ENCODE data around the gene BMPR1A.

The BMPR1A gene

DNA sequence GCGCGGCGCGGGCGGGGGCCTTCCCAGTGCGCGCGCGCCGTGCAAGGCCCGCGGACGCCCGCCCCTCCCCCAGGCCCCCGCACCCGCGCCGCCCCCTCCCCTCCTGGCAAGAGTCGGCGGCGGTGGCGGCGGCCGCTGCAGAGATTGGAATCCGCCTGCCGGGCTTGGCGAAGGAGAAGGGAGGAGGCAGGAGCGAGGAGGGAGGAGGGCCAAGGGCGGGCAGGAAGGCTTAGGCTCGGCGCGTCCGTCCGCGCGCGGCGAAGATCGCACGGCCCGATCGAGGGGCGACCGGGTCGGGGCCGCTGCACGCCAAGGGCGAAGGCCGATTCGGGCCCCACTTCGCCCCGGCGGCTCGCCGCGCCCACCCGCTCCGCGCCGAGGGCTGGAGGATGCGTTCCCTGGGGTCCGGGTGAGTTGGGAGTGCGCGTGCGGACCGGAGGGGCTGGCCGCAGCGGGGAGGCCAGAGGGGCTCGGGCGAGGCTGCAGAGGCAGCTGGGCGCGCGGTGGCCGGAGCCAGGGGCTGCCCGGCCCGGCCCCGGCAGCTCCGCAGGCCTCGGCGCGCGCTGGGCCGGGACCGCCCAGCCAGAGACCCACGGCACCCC is at the start of gene BMPR1A:
TSS of gene BMPR1A (plus strand) at position 109 of the 602 bp plus-strand sequence. CDS start 119,400 bp downstream, outside the sequence.
- no peaks in the 10 kb centered on the region for H3K9me3 Mint-ChIP-seq
- no peak for DNase-seq

DNA sequence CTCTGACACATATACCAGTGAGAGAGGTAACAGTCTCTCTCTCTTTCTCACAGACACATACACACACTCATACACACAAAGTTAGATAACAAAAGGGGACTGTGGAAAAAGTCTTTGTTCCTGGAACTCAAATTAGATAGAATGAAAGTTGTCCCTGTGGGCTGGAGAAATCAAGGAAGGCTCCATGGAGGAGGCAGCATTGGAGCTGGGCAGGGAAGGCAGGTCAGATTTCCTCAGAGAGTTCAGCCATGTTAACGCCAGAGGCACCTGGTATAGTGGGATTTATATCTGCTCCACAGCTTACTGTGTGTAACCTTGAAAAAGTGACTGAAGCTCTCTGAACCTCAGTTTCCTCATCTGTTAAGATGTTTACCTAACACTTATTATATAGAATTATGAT is 49.4 kb upstream of the BMPR1A start:
- Mint-ChIP-seq H3K27me3 (no peaks in the 10 kb centered on the region), H3K4me1 (ENCODE audit: low read depth) (peaks cover 13% of the 10 kb centered on the region), H3K4me3 (no peak overlapping the region), H3K9me3 (no peaks in the 10 kb centered on the region), H3K36me3 (ENCODE audit: low read depth) (no peaks in the 10 kb centered on the region), H3K27ac (no peak overlapping the region)
- DNase-seq: no peak

More for the DNA sequence above, at the start of gene BMPR1A:
- H3K4me1 Mint-ChIP-seq (ENCODE audit: low read depth): peaks cover 30% of the 10 kb centered on the region
- H3K36me3 Mint-ChIP-seq (ENCODE audit: low read depth): peaks cover 3% of the 10 kb centered on the region
- peaks cover 27% of the 10 kb centered on the region for H3K27me3 Mint-ChIP-seq
- peak within 1 kb of the TSS; percentile 83 for H3K4me3 Mint-ChIP-seq
- H3K27ac Mint-ChIP-seq: peak within 1 kb of the TSS; percentile 80

DNA sequence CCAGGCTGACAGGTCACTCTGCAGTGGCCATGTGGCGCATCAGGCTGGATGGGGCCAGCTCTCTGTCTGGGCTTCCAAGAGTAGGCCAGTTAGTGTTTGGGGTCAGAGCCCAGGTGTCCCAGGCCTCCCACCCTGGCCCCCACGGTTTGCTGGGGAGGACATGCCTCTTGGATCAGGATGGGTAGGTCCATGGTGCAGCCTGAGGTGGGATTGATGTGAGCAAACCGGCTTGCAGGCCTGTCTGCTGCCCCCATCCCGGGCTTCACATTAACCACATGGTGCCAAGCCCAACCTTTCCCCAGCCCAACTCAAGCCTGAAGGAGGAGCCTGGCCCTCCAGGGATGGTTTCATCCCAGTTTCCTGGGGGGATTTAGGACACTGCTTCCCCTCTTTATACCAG is 48.9 kb upstream of the BMPR1A start:
- Mint-ChIP-seq H3K9me3 (no peaks in the 10 kb centered on the region), H3K4me3 (no peak overlapping the region), H3K27ac (no peak overlapping the region), H3K4me1 (ENCODE audit: low read depth) (peaks cover 17% of the 10 kb centered on the region), H3K36me3 (ENCODE audit: low read depth) (no peaks in the 10 kb centered on the region), H3K27me3 (no peaks in the 10 kb centered on the region)
- no peak for DNase-seq

DNA sequence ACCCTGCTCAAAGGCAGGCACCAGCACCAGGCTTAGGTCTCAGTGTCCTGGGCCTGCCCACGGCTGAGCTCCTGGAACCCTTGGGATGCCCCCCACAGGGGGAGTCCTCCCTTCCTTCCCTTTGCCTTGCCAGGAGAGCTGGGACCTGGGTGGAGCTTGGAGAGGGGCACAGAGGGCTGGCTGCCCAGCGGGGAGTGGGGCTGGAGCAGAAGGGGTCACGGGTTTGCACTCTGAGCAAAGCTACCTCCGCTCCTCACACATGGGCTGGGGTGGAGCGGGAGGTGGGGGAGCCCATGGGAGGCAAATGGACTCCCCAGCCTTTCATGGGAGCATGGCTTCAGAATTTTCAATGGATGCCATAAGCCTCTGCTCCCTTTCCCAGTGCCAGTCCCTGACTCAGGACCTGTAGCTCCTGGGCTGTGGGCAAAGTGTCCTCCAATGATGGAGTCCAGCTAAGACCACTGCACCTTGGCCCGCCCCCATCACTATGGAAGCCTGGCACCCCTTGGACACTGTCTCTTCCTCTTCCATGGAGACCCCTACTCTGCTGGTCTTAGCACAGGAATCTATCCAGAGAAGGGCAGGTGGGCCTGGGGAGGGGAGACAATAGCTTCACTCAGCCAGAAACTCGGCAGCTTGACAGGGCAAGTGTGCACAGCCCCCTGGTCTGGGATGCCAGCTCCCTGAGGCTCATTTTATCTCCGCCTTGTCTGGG is 48.2 kb upstream of the BMPR1A start:
- no peaks in the 10 kb centered on the region for H3K9me3 Mint-ChIP-seq
- no peak for DNase-seq
- no peaks in the 10 kb centered on the region for H3K27me3 Mint-ChIP-seq
- peaks cover 17% of the 10 kb centered on the region for H3K4me1 Mint-ChIP-seq (ENCODE audit: low read depth)
- no peak overlapping the region for H3K4me3 Mint-ChIP-seq
- H3K36me3 Mint-ChIP-seq (ENCODE audit: low read depth): no peaks in the 10 kb centered on the region
- no peak overlapping the region for H3K27ac Mint-ChIP-seq

DNA sequence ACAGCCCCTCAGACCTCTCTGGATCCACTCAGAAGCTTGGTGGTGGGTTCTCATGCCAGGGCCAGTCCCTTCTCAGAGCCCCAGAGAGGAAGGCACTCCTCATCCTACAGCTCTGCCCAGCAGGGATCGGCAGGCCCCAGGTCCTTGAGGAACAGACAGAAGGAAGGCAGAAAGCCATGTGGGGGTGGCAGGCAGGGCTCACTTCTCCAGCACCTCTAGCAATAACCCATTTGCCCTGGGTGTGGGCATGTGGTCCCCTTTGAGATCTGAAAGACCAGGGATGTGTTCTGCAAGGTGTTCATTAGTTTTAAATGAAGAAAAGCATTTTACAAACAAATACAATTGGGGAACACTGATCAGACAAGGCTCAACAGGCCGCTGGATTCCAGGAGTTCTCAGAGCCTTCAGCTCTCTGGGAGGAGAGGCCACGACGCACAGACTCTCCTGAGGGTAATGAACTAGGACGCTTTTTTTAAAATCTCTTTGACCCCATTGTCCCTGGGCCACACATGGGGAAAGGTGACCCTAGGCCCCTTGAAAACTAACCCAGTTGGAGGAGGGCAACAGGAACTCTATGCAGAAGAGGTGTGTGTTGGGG is 47.5 kb upstream of the BMPR1A start:
- H3K36me3 Mint-ChIP-seq (ENCODE audit: low read depth): no peaks in the 10 kb centered on the region
- no peak for DNase-seq
- peaks cover 17% of the 10 kb centered on the region for H3K4me1 Mint-ChIP-seq (ENCODE audit: low read depth)
- H3K27me3 Mint-ChIP-seq: no peaks in the 10 kb centered on the region
- H3K27ac Mint-ChIP-seq: no peak overlapping the region
- no peak overlapping the region for H3K4me3 Mint-ChIP-seq
- no peaks in the 10 kb centered on the region for H3K9me3 Mint-ChIP-seq

DNA sequence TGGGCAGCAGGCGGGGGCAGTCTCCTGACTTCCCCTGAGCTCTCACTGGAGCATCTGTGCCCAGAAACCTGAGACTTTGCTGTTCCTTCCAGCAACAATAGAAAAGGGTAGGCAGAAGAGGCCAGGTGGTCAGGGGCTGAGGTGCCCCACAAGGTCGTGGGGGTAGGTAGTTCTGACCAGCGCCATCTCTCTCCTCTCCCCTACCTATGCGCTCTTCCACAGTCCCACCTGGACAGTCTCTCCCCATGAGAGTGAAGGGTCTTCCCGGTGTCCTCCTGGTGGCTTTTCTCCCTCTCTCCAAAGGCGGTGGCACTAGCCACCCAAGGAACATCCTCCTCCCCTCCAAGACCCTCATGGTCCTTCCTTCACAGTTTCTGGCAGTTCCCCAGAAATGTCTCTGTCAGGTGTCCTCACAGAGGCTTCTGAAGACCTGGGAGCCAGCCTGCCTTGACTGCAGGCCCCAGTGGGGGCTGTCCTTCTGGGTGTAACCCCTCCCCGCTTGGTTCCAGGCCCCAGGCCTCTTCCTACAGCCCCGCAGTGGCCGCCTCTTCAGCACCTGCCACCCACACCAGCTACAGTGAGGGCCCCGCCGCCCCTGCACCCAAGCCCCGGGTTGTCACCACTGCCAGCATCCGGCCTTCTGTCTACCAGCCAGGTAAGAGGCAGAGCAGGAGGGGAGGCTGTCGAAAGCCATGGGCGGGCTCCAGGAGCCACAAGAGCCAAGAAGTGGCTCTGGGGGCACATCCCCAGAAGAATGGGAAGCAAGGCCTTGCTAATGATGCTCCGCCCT is 46.8 kb upstream of the BMPR1A start:
- no peaks in the 10 kb centered on the region for H3K36me3 Mint-ChIP-seq (ENCODE audit: low read depth)
- H3K27me3 Mint-ChIP-seq: no peaks in the 10 kb centered on the region
- H3K9me3 Mint-ChIP-seq: no peaks in the 10 kb centered on the region
- H3K27ac Mint-ChIP-seq: no peak overlapping the region
- peak overlapping the region; percentile 73 for H3K4me3 Mint-ChIP-seq
- DNase-seq: no peak
- H3K4me1 Mint-ChIP-seq (ENCODE audit: low read depth): peaks cover 17% of the 10 kb centered on the region

DNA sequence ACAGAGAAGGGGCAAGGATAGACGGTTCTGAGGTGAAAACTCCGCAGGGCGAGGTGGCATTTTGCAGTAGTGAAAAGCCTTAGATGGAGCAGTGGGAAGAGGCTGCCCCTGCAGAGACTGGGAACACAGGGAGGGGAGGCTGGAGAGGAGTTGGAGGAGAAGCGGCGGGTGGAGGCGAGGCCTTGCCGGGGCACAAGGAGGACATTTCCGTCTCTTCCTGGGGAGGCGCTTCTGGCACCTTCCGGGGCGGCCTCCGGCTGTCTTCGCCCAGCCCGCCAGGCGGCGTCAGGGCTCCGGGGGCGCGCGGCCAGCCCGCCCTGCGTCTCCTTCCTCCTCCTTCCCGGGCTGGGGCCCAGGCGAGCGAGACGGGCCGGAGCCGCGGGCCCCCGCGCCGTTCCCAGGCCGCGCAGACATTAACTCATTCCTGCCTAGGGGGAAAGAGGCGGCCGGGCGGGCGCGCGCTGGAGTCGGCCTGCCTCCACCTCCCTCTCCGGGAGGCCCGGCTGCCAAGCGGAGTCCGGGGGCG is 45.4 kb upstream of the BMPR1A start:
- no peaks in the 10 kb centered on the region for H3K27me3 Mint-ChIP-seq
- H3K4me1 Mint-ChIP-seq (ENCODE audit: low read depth): peaks cover 17% of the 10 kb centered on the region
- peak overlapping the region; percentile 73 for H3K4me3 Mint-ChIP-seq
- peak; percentile 92 for DNase-seq
- H3K9me3 Mint-ChIP-seq: no peaks in the 10 kb centered on the region
- no peaks in the 10 kb centered on the region for H3K36me3 Mint-ChIP-seq (ENCODE audit: low read depth)
- peak overlapping the region; percentile 93 for H3K27ac Mint-ChIP-seq

DNA sequence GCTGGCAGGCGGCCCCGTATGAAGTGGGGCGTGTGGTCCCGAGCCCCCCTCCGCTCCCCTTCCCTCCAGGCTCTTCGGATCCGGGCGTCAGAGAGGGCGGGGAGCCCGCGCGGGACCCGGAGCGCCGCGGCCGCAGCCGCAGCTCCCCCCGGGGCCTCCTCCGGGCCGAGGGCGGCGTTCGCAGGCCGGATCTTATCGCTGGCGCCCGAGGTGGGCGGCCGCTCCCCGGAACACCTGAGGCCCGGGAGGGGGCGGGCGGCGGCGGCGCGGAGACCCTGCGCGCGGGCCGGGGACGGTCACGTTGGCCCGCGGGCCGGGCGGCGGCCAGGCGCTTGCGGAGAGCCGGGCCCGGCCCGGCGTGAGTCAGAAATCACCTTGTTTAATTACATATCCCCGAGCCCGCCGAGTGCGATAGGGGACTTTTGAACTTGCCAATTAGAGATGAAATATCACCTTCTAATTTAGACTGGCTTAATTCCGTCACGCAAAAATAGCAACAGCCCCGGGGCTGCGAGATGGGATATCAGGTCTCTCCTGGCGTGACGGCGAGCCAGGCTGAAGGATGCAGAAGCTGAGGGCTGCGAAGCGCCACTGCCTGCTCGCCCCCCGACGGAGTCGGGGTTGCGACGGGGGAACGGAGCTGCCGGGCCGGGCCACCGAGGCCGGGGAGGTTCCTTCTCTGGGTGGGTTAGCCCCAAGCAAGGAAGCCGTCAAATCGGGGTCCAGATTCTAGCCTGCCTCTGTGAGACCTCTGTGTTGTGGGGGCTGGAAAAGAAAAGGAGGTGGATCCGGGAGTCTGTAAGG is 44.7 kb upstream of the BMPR1A start:
- H3K27me3 Mint-ChIP-seq: no peaks in the 10 kb centered on the region
- H3K36me3 Mint-ChIP-seq (ENCODE audit: low read depth): no peaks in the 10 kb centered on the region
- H3K4me1 Mint-ChIP-seq (ENCODE audit: low read depth): peaks cover 17% of the 10 kb centered on the region
- H3K27ac Mint-ChIP-seq: peak overlapping the region; percentile 91
- peak overlapping the region; percentile 83 for H3K4me3 Mint-ChIP-seq
- DNase-seq: no peak
- H3K9me3 Mint-ChIP-seq: no peaks in the 10 kb centered on the region

DNA sequence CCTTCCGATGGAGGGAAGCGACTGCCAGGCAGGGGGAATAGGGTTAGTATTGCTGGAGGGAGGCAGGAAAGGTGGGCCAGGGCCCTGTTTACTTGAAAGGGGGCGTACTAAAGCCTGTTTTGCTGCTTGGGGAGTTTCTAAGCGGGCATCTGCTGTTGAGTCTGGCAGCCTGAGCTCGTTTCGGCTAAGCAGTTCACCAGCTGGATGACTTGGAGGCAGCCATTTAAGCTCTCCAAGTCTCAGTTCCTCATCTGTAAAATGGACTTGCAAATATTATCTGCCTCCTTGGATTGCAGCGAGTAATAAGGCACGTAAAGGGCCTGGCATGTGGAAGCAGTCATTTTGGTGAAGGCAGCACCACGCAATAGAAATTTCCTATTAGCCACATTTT is 44.1 kb upstream of the BMPR1A start:
- peak overlapping the region; percentile 83 for H3K4me3 Mint-ChIP-seq
- DNase-seq: no peak
- H3K27ac Mint-ChIP-seq: peak overlapping the region; percentile 91
- H3K36me3 Mint-ChIP-seq (ENCODE audit: low read depth): no peaks in the 10 kb centered on the region
- H3K9me3 Mint-ChIP-seq: no peaks in the 10 kb centered on the region
- H3K4me1 Mint-ChIP-seq (ENCODE audit: low read depth): peaks cover 17% of the 10 kb centered on the region
- no peaks in the 10 kb centered on the region for H3K27me3 Mint-ChIP-seq

DNA sequence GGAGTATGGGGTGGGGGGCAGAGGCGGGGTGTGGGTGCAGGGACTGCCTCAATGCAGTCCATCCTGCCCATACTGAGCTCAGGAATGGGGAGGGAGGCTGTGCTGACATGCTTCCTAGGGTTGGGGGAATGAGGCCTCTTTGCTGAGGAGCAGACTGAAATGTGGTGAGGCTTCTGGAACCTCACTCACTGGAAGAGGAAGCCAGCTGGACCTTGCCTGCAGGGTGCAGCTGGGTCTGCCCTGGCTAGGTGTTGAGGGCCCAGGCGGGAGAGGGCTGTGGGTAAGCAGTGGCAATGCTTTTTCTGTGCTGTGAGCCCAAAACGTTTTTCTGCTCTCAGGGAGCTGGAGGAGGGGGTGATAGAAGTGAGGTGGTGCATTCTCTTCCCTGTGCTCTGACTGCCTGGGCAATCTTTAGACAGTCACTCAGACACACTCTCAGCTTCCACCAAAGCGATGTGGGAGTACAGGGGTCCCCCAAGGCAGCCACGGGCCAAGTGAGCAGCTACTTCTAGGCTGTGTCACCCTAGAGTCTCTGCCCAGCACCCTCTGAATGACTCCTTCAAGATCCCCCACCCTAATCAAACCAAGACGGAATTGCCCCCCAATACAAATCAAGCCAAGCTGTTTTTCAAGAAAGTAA is 41.1 kb upstream of the BMPR1A start:
- Mint-ChIP-seq H3K27ac (no peak overlapping the region), H3K27me3 (no peaks in the 10 kb centered on the region), H3K36me3 (ENCODE audit: low read depth) (no peaks in the 10 kb centered on the region), H3K4me1 (ENCODE audit: low read depth) (peaks cover 12% of the 10 kb centered on the region), H3K9me3 (no peaks in the 10 kb centered on the region), H3K4me3 (no peak overlapping the region)
- DNase-seq: no peak

DNA sequence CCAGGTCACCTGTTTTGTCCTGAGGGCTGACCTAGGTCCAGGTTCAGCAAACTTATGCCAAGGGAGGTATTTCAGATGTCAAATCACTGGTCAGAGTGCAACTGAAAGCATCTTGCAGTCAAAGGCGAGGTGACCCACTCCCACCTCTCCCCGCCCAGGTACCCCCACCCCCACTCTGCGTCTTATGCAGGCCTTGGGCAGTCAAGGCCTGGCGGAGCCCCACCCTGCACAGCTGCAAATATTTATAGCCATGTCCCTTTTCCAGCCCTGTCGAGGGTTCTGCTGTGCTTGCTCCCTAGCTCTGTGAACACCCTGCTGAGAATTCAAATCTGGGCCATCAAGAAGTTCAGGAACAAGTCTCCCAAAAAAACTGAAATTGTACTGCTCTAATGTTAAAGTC is 40.6 kb upstream of the BMPR1A start:
- Mint-ChIP-seq H3K36me3 (ENCODE audit: low read depth) (no peaks in the 10 kb centered on the region), H3K27ac (no peak overlapping the region), H3K9me3 (no peaks in the 10 kb centered on the region), H3K4me1 (ENCODE audit: low read depth) (peaks cover 7% of the 10 kb centered on the region), H3K27me3 (no peaks in the 10 kb centered on the region), H3K4me3 (no peak overlapping the region)
- no peak for DNase-seq

DNA sequence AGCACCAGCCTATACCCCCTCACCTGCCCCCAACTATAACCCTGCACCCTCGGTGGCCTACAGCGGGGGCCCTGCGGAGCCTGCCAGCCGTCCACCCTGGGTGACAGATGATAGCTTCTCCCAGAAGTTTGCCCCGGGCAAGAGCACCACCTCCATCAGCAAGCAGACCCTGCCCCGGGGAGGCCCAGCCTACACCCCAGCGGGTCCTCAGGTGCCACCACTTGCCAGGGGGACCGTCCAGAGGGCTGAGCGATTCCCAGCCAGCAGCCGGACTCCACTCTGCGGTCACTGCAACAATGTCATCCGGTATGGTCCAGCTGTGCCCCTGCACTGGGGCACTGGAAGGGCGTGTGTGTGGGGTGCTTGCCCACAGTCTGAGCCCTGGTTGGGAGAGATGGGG is 40.0 kb upstream of the BMPR1A start:
- no peak overlapping the region for H3K4me3 Mint-ChIP-seq
- H3K9me3 Mint-ChIP-seq: no peaks in the 10 kb centered on the region
- H3K27ac Mint-ChIP-seq: no peak overlapping the region
- H3K36me3 Mint-ChIP-seq (ENCODE audit: low read depth): no peaks in the 10 kb centered on the region
- H3K4me1 Mint-ChIP-seq (ENCODE audit: low read depth): peaks cover 5% of the 10 kb centered on the region
- no peak for DNase-seq
- peaks cover 2% of the 10 kb centered on the region for H3K27me3 Mint-ChIP-seq

DNA sequence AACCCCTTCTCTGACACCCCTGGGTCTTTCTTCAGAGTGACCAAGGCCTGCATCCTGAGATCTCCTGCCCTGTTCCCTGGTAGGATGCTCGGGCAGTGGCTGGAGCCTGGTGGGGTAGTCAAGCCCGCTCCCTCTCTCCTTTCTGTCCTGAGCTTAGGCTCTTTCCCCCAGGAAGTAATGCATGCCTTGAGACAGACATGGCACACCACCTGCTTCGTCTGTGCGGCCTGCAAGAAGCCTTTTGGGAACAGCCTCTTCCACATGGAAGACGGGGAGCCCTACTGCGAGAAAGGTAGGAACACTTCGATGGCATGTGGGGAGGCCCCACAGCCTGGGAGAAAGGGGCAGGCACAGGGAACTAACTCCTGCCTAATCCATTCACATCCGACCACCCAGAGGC is 37.9 kb upstream of the BMPR1A start:
- DNase-seq: no peak
- Mint-ChIP-seq H3K4me1 (ENCODE audit: low read depth) (peaks cover 6% of the 10 kb centered on the region), H3K36me3 (ENCODE audit: low read depth) (no peaks in the 10 kb centered on the region), H3K4me3 (no peak overlapping the region), H3K27me3 (peaks cover 2% of the 10 kb centered on the region), H3K27ac (no peak overlapping the region), H3K9me3 (no peaks in the 10 kb centered on the region)

All from activated T-cell treated with anti-CD3 and anti-CD28 coated beads, Interleukin-2, amount 50 U/mL, for 24 hours (primary cell).